Suprapubic skin (tissue), 4 donors: ENCODE results near the gene TNIK. TPM values are rescaled to one million over a fixed set of nuclear protein-coding genes. Genes with fewer than 3 reads are reported as not detected.

Source experiments
- DNase-seq, 2 donors: peaks; one replicate each; pipeline ENCODE4 v3.0.0-alpha.2; 2019; ENCODE audit warnings: low spot score in 2 of 2
- H3K27ac ChIP-seq: fragments of 200-600 bp; sonication (generic); one replicate; pipeline ENCODE4 v1.5.1; 2019
- H3K27me3 ChIP-seq: fragments of 200-600 bp; sonication (generic); one replicate; pipeline ENCODE4 v1.5.1; 2019
- H3K36me3 ChIP-seq: fragments of 200-600 bp; sonication (generic); one replicate; pipeline ENCODE4 v1.5.1; 2019
- H3K4me1 ChIP-seq: fragments of 200-600 bp; sonication (generic); one replicate; pipeline ENCODE4 v1.5.1; 2019
- H3K4me3 ChIP-seq: fragments of 200-600 bp; sonication (generic); one replicate; pipeline ENCODE4 v1.5.1; 2019; ENCODE audit warnings: mild to moderate bottlenecking
- H3K9me3 ChIP-seq: fragments of 200-600 bp; sonication (generic); one replicate; pipeline ENCODE4 v1.5.1; 2019
- CTCF ChIP-seq, 2 donors: fragments of 200-600 bp in 1 of 2; fragments of 450-650 bp in 1 of 2; sonication (generic) in 1 of 2; IDR thresholded peaks; one replicate each; pipeline ENCODE4 v1.5.1; 2016 to 2019; ENCODE audit warnings: antibody characterized with exemption in 2 of 2, mild to moderate bottlenecking in 1 of 2, moderate library complexity in 1 of 2
- EP300 ChIP-seq: sonication (generic); formaldehyde crosslinking; IDR thresholded peaks from one replicate; pipeline ENCODE4 v1.6.1; 2017; ENCODE audit warnings: antibody characterized with exemption
- POLR2A ChIP-seq, 2 donors: fragments of 450-650 bp; IDR thresholded peaks; one replicate each; pipeline ENCODE4 v1.6.1; 2017; ENCODE audit warnings: antibody characterized with exemption in 2 of 2, mild to moderate bottlenecking in 2 of 2, moderate library complexity in 2 of 2
- POLR2AphosphoS5 ChIP-seq, 3 donors: sonication (generic); formaldehyde crosslinking; IDR thresholded peaks; one replicate each; pipeline ENCODE4 v1.6.1; 2017; ENCODE audit warnings: antibody characterized with exemption in 3 of 3
- WGBS: methylation state at CpG from one replicate; pipeline ENCODE4 v1.1.5; 2018; 5-methylcytosine and 5-hydroxymethylcytosine counted together
- total RNA-seq, 4 donors: library from RNA; depleted of rRNA; stranded (reverse); fragments of >200 nt; gene quantifications; one replicate each; pipeline ENCODE4 v1.1.0, GENCODE V29; 2016

TNIK gene
- total RNA-seq, 4 donors from 2014 or later: 2.0 to 4.3 (median 3.1) TPM

DNA sequence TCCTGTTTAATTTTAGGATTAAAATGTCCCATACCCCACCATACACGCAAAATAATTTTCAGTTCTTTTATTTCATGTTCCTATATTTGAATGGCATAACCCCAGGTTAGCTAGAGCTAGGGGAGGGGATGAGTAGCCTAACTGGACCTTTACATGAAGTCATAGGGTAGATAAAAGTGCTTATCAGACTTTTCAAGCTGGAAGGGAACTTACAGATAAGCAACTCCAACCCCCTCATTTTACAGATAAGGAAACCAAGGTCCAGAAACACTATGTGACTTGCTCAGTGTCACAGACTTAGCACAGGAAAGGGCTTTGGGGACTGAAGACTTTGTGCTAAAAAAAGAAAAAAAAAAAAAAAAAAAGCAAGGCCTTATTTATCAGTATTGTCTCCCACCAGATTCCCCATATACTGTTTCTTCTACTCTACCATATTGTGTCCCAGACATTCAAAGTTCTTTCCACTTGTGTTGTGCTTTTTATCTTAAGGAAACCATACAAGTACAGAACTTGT is 10.6 kb upstream of the TNIK start:
- no peaks in the 10 kb centered on the region for H3K4me1 ChIP-seq
- H3K9me3 ChIP-seq: no peaks in the 10 kb centered on the region
- no peak overlapping the region for H3K27ac ChIP-seq
- TF ChIP-seq POLR2AphosphoS5 (IDR thresholded peaks at IDR 0.05) (no peak), POLR2A (IDR thresholded peaks at IDR 0.05) (no peak), EP300 (no peak), CTCF (IDR thresholded peaks at IDR 0.05) (no peak)
- DNase-seq: no peak
- H3K27me3 ChIP-seq: peaks cover 5% of the 10 kb centered on the region
- no peak overlapping the region for H3K4me3 ChIP-seq
- WGBS: 96% methylated on average over 1 of the region's 1 CpG
- H3K36me3 ChIP-seq: no peaks in the 10 kb centered on the region

GRCh38 chr3:171469376-171469775 is 9.2 kb upstream of the TNIK start:
- Histone ChIP-seq H3K4me1 (no peaks in the 10 kb centered on the region), H3K4me3 (no peak overlapping the region), H3K27ac (no peak overlapping the region), H3K27me3 (peaks cover 5% of the 10 kb centered on the region), H3K9me3 (no peaks in the 10 kb centered on the region), H3K36me3 (no peaks in the 10 kb centered on the region)
- 95% methylated on average over 3 of the region's 3 CpGs for WGBS
- TF ChIP-seq EP300 (no peak), POLR2A (IDR thresholded peaks at IDR 0.05) (no peak), CTCF (IDR thresholded peaks at IDR 0.05) (no peak), POLR2AphosphoS5 (IDR thresholded peaks at IDR 0.05) (no peak)
- no peak for DNase-seq

GRCh38 chr3:171468296-171468906 is 8.2 kb upstream of the TNIK start:
- Histone ChIP-seq H3K4me1 (no peaks in the 10 kb centered on the region), H3K27me3 (peaks cover 11% of the 10 kb centered on the region)

GRCh38 chr3:171465763-171466162 is 5.6 kb upstream of the TNIK start:
- 68% methylated on average over 3 of the region's 3 CpGs for WGBS
- Histone ChIP-seq H3K9me3 (no peaks in the 10 kb centered on the region), H3K36me3 (no peaks in the 10 kb centered on the region), H3K27me3 (peaks cover 18% of the 10 kb centered on the region), H3K4me1 (peaks cover 8% of the 10 kb centered on the region), H3K4me3 (no peak overlapping the region), H3K27ac (no peak overlapping the region)
- DNase-seq: no peak
- TF ChIP-seq POLR2AphosphoS5 (IDR thresholded peaks at IDR 0.05) (no peak), CTCF (IDR thresholded peaks at IDR 0.05) (no peak), EP300 (no peak), POLR2A (IDR thresholded peaks at IDR 0.05) (no peak)

More at GRCh38 chr3:171468296-171468906, 8.2 kb upstream of the TNIK start:
- no peaks in the 10 kb centered on the region for H3K9me3 ChIP-seq
- WGBS: 89% methylated on average over 6 of the region's 6 CpGs
- H3K27ac ChIP-seq: no peak overlapping the region
- H3K36me3 ChIP-seq: no peaks in the 10 kb centered on the region
- no peak overlapping the region for H3K4me3 ChIP-seq
- TF ChIP-seq EP300: no peak
- TF ChIP-seq CTCF (IDR thresholded peaks at IDR 0.05): no peak
- TF ChIP-seq POLR2A (IDR thresholded peaks at IDR 0.05): no peak
- TF ChIP-seq POLR2AphosphoS5 (IDR thresholded peaks at IDR 0.05): no peak
- DNase-seq: no peak

DNA sequence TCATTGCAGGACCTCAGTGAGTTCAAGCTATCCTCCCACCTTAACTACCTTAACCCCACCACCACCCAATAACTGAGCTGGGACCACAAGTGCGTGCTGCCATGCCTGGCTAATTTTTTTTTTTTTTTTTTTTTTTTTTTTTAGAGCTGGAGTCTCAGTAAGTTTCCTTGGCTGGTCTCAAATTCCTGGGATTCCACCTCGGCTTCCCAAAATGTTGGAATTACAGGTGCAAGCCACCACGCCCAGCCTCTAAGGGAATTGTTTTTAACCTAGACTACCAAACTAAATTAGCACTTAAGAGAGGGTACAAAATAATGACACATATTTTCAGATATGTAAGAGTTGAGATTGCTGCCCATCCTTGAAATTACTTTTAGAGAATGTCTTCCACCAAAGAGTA is 4.3 kb upstream of the TNIK start:
- WGBS: 84% methylated on average over 3 of the region's 3 CpGs
- Histone ChIP-seq H3K9me3 (no peaks in the 10 kb centered on the region), H3K27ac (no peak overlapping the region), H3K4me1 (peaks cover 17% of the 10 kb centered on the region), H3K27me3 (peaks cover 18% of the 10 kb centered on the region), H3K4me3 (no peak overlapping the region), H3K36me3 (no peaks in the 10 kb centered on the region)
- TF ChIP-seq EP300 (no peak), POLR2A (IDR thresholded peaks at IDR 0.05) (no peak), POLR2AphosphoS5 (IDR thresholded peaks at IDR 0.05) (no peak), CTCF (IDR thresholded peaks at IDR 0.05) (no peak)
- no peak for DNase-seq
